ENCODE measurements around the gene PPP4R4. TPM values are rescaled to one million over a fixed set of nuclear protein-coding genes. Genes with fewer than 3 reads are reported as not detected.

Gene PPP4R4
- total RNA-seq, 1 experiment from 2014 or later = 0.91 TPM

GRCh38 chr14:94180655-94181271, 6.6 kb downstream of the PPP4R4 start:
- ChIA-PET POLR2A (interaction anchor here (0.6 to 1.0 kb wide), 5 partner anchors 16 to 292 kb away, joined by 3 read pairs; partner anchors contain the start of gene IFI27L2), CTCF (interaction anchor here (0.6 to 4.1 kb wide), 42 partner anchors 9 to 1501 kb away, joined by 3 to 37 read pairs (median 3); partner anchors contain the start of genes SERPINA1 and SERPINA3)
- peak; percentile 55 for DNase-seq (ENCODE audit: unreplicated experiment)
- Mint-ChIP-seq H3K4me1 (ENCODE audit: insufficient read depth, unreplicated experiment) (peaks cover 18% of the 10 kb centered on the region), H3K36me3 (ENCODE audit: insufficient read depth, unreplicated experiment) (no peaks in the 10 kb centered on the region), H3K4me3 (ENCODE audit: unreplicated experiment) (peak overlapping the region; percentile 35), H3K27ac (ENCODE audit: low read depth, unreplicated experiment) (peak overlapping the region; percentile 2), H3K27me3 (ENCODE audit: insufficient read depth, unreplicated experiment) (no peaks in the 10 kb centered on the region), H3K9me3 (ENCODE audit: unreplicated experiment) (no peaks in the 10 kb centered on the region)
- no TSS peak for BruUV-seq (replicated peaks)
- intact Hi-C loops (cut with micrococcal nuclease) = loop anchor here (1.0 to 10.0 kb wide), 5 partner anchors 44 to 307 kb away; no protein-coding TSS in a partner anchor
- peak; percentile 34 for TF ChIP-seq CTCF (IDR thresholded peaks at IDR 0.05; ENCODE audit: unreplicated experiment)

- CTCF ChIA-PET = interaction anchor here (0.5 to 4.1 kb wide), 15 partner anchors 12 to 856 kb away, joined by 3 to 34 read pairs (median 3); no protein-coding TSS in a partner anchor
- H3K36me3 Mint-ChIP-seq (ENCODE audit: insufficient read depth, unreplicated experiment) = no peaks in the 10 kb centered on the region
- H3K9me3 Mint-ChIP-seq (ENCODE audit: unreplicated experiment) = no peaks in the 10 kb centered on the region
- no peak for TF ChIP-seq CTCF (IDR thresholded peaks at IDR 0.05; ENCODE audit: unreplicated experiment)
- no peak overlapping the region for H3K4me3 Mint-ChIP-seq (ENCODE audit: unreplicated experiment)
- intact Hi-C loops (cut with micrococcal nuclease) = loop anchor here (1.0 to 10.0 kb wide), 4 partner anchors 46 to 305 kb away; no protein-coding TSS in a partner anchor
- H3K4me1 Mint-ChIP-seq (ENCODE audit: insufficient read depth, unreplicated experiment) = peaks cover 15% of the 10 kb centered on the region
- no peak overlapping the region for H3K27ac Mint-ChIP-seq (ENCODE audit: low read depth, unreplicated experiment)
- no TSS peak for BruUV-seq (replicated peaks)
- no peak for DNase-seq (ENCODE audit: unreplicated experiment)
- POLR2A ChIA-PET = no interaction called here
- no peaks in the 10 kb centered on the region for H3K27me3 Mint-ChIP-seq (ENCODE audit: insufficient read depth, unreplicated experiment)
These were observed 7.7 kb downstream of the PPP4R4 start for GRCh38 chr14:94181835-94182234.

GRCh38 chr14:94192536-94192935, 18.4 kb downstream of the PPP4R4 start:
- no peak for DNase-seq (ENCODE audit: unreplicated experiment)
- Mint-ChIP-seq H3K4me1 (ENCODE audit: insufficient read depth, unreplicated experiment) (no peaks in the 10 kb centered on the region), H3K36me3 (ENCODE audit: insufficient read depth, unreplicated experiment) (peaks cover 7% of the 10 kb centered on the region), H3K9me3 (ENCODE audit: unreplicated experiment) (peaks cover 9% of the 10 kb centered on the region), H3K27me3 (ENCODE audit: insufficient read depth, unreplicated experiment) (no peaks in the 10 kb centered on the region), H3K27ac (ENCODE audit: low read depth, unreplicated experiment) (no peak overlapping the region), H3K4me3 (ENCODE audit: unreplicated experiment) (no peak overlapping the region)
- intact Hi-C loops (cut with micrococcal nuclease) = no loop called here
- ChIA-PET POLR2A (no interaction called here), CTCF (interaction anchor here (0.7 kb wide), 1 partner anchor 12 kb away, joined by 4 read pairs; no protein-coding TSS in a partner anchor)
- BruUV-seq (replicated peaks) = no TSS peak
- TF ChIP-seq CTCF (IDR thresholded peaks at IDR 0.05; ENCODE audit: unreplicated experiment) = no peak

- BruUV-seq (replicated peaks) = no TSS peak
- Mint-ChIP-seq H3K4me1 (ENCODE audit: insufficient read depth, unreplicated experiment) (no peaks in the 10 kb centered on the region), H3K36me3 (ENCODE audit: insufficient read depth, unreplicated experiment) (peaks cover 7% of the 10 kb centered on the region), H3K9me3 (ENCODE audit: unreplicated experiment) (peaks cover 9% of the 10 kb centered on the region), H3K27me3 (ENCODE audit: insufficient read depth, unreplicated experiment) (no peaks in the 10 kb centered on the region), H3K4me3 (ENCODE audit: unreplicated experiment) (no peak overlapping the region), H3K27ac (ENCODE audit: low read depth, unreplicated experiment) (no peak overlapping the region)
- no peak for DNase-seq (ENCODE audit: unreplicated experiment)
- ChIA-PET POLR2A (no interaction called here), CTCF (interaction anchor here (0.6 to 1.5 kb wide), 3 partner anchors 12 to 120 kb away, joined by 3 read pairs; no protein-coding TSS in a partner anchor)
- TF ChIP-seq CTCF (IDR thresholded peaks at IDR 0.05; ENCODE audit: unreplicated experiment) = no peak
- intact Hi-C loops (cut with micrococcal nuclease) = no loop called here
These were observed 19.7 kb downstream of the PPP4R4 start for GRCh38 chr14:94193776-94194175.

Data from MCF 10A (cell line).